CD4-positive, alpha-beta T cell treated with Interleukin-2 at 100 ng/mL for 4 hours (primary cell): Measurements from ENCODE around the gene SERBP1.
A peak's percentile ranks its signal among the peaks of the same experiment; 100 is the strongest.
"Not testable (repeated sequence)": the region's sequence is repeated elsewhere in the genome, so short reads cannot be mapped to it uniquely, and the experiment has no call there.

Source experiments
- DNase-seq: peaks from one replicate; pipeline ENCODE4 v3.0.0-alpha.2; 2020; ENCODE audit warnings: low spot score

The SERBP1 gene

GRCh38 chr1:67430358-67431155 is at the start of gene SERBP1:
SERBP1 (minus strand) TSS chr1:67430402; CDS start chr1:67430300, 102 bp downstream.
- peak; percentile 95 for DNase-seq

- DNase-seq = no peak
Measured at GRCh38 chr1:67479146-67479891, 49.1 kb upstream of the SERBP1 start.

GRCh38 chr1:67476906-67477305 is 46.7 kb upstream of the SERBP1 start:
- DNase-seq = no peak

GRCh38 chr1:67476006-67476482 is 45.8 kb upstream of the SERBP1 start:
- no peak for DNase-seq

GRCh38 chr1:67472056-67472455 is 41.9 kb upstream of the SERBP1 start:
- DNase-seq = no peak

- DNase-seq = no peak
Measured at GRCh38 chr1:67469431-67469830, 39.2 kb upstream of the SERBP1 start.

- no peak for DNase-seq
Measured at GRCh38 chr1:67468066-67468718, 38.0 kb upstream of the SERBP1 start.

GRCh38 chr1:67465375-67465774 is 35.2 kb upstream of the SERBP1 start:
- no peak for DNase-seq

- no peak for DNase-seq
Measured at GRCh38 chr1:67464746-67465145, 34.5 kb upstream of the SERBP1 start.

- DNase-seq = no peak
Measured at GRCh38 chr1:67464058-67464457, 33.9 kb upstream of the SERBP1 start.

GRCh38 chr1:67463298-67463955 is 33.2 kb upstream of the SERBP1 start:
- no peak for DNase-seq

GRCh38 chr1:67460676-67461500 is 30.7 kb upstream of the SERBP1 start:
- DNase-seq = no peak

- DNase-seq = no peak
Measured at GRCh38 chr1:67459068-67459467, 28.9 kb upstream of the SERBP1 start.

- DNase-seq = no peak
Measured at GRCh38 chr1:67458663-67459062, 28.5 kb upstream of the SERBP1 start.

GRCh38 chr1:67457247-67457646 is 27.0 kb upstream of the SERBP1 start:
- no peak for DNase-seq

GRCh38 chr1:67451815-67452214 is 21.6 kb upstream of the SERBP1 start:
- no peak for DNase-seq

- no peak for DNase-seq
Measured at GRCh38 chr1:67451356-67451755, 21.2 kb upstream of the SERBP1 start.

- no peak for DNase-seq
Measured at GRCh38 chr1:67446893-67447292, 16.7 kb upstream of the SERBP1 start.

- DNase-seq = not testable (repeated sequence)
Measured at GRCh38 chr1:67446014-67446413, 15.8 kb upstream of the SERBP1 start.

- no peak for DNase-seq
Measured at GRCh38 chr1:67441739-67442281, 11.6 kb upstream of the SERBP1 start.

GRCh38 chr1:67441183-67441582 is 11.0 kb upstream of the SERBP1 start:
- DNase-seq = no peak
